Peyer's patch (tissue), 4 donors: ENCODE measurements around the gene ELMO1. TPM values are rescaled to one million over a fixed set of nuclear protein-coding genes. Genes with fewer than 3 reads are reported as not detected.

Source experiments
- DNase-seq, 3 donors: peaks; one replicate each; pipeline ENCODE4 v3.0.0-alpha.2; 2017 to 2019
- H3K27ac ChIP-seq, 4 donors: fragments of 200-600 bp; sonication (generic); one replicate each; pipeline ENCODE4 v1.5.1; 2016 to 2019
- H3K27me3 ChIP-seq, 2 donors: fragments of 200-600 bp; sonication (generic); one replicate each; pipeline ENCODE4 v1.5.1; 2019
- H3K36me3 ChIP-seq, 3 donors: fragments of 200-600 bp; sonication (generic); one replicate each; pipeline ENCODE4 v1.5.1; 2016 to 2019
- H3K4me1 ChIP-seq, 4 donors: fragments of 200-600 bp; sonication (generic); one replicate each; pipeline ENCODE4 v1.5.1; 2016 to 2019
- H3K4me3 ChIP-seq, 4 donors: fragments of 200-600 bp; sonication (generic); 1 replicate in 3 of 4; 2 replicates in 1 of 4; pipeline ENCODE4 v1.5.1; 2016 to 2019; ENCODE audit warnings: mild to moderate bottlenecking in 1 of 4
- H3K9me3 ChIP-seq, 4 donors: fragments of 200-600 bp; sonication (generic); one replicate each; pipeline ENCODE4 v1.5.1; 2016 to 2019; ENCODE audit warnings: mild to moderate bottlenecking in 1 of 4
- POLR2A ChIP-seq, 2 donors: fragments of 450-650 bp; IDR thresholded peaks; one replicate each; pipeline ENCODE4 v1.5.1; 2017; ENCODE audit warnings: antibody characterized with exemption in 2 of 2, mild to moderate bottlenecking in 2 of 2, moderate library complexity in 2 of 2
- total RNA-seq, 4 donors: library from RNA; depleted of rRNA; stranded (reverse); fragments of >200 nt; gene quantifications; one replicate each; pipeline ENCODE4 v1.1.0, GENCODE V29; 2016
- TF ChIP-seq, protein P1 (sequence below), 6 experiments: fragments of 450-650 bp in 4 of 6; fragments of 200-600 bp in 2 of 6; sonication (generic) in 1 of 6; IDR thresholded peaks; one replicate each; pipeline ENCODE4 v1.5.1; 2017 to 2019; ENCODE audit warnings: antibody characterized with exemption in 6 of 6, mild to moderate bottlenecking in 3 of 6, moderate library complexity in 1 of 6

ELMO1 gene
- total RNA-seq, 4 donors from 2014 or later, result 43.1 to 381 (median 72.2) TPM

DNA sequence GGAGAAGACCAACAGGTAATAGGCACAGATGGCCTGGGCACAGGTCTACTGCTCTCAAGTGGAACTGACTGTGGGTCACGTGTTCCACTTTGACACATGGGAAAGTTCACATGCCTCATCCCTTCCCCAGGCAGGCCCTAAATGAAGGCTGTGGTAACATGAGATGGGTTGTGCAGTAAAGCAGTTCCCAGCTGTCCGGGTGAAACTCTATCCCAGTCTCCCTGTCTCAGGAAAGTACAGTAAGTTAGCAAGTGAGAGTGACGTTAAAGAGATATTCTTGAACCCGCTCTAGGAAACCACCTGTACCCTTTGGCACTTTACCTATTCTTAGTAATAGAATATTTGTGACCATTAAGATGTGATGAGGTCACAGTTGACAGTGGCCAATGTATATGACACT, 380.6 kb downstream of the ELMO1 start:
- H3K4me3 ChIP-seq, result no peak overlapping the region
- TF ChIP-seq POLR2A (IDR thresholded peaks at IDR 0.05), result no peak
- TF ChIP-seq, protein P1, sequence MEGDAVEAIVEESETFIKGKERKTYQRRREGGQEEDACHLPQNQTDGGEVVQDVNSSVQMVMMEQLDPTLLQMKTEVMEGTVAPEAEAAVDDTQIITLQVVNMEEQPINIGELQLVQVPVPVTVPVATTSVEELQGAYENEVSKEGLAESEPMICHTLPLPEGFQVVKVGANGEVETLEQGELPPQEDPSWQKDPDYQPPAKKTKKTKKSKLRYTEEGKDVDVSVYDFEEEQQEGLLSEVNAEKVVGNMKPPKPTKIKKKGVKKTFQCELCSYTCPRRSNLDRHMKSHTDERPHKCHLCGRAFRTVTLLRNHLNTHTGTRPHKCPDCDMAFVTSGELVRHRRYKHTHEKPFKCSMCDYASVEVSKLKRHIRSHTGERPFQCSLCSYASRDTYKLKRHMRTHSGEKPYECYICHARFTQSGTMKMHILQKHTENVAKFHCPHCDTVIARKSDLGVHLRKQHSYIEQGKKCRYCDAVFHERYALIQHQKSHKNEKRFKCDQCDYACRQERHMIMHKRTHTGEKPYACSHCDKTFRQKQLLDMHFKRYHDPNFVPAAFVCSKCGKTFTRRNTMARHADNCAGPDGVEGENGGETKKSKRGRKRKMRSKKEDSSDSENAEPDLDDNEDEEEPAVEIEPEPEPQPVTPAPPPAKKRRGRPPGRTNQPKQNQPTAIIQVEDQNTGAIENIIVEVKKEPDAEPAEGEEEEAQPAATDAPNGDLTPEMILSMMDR (IDR thresholded peaks at IDR 0.05), result no peak
- no peak for DNase-seq
- no peaks in the 10 kb centered on the region for H3K4me1 ChIP-seq
- no peaks in the 10 kb centered on the region for H3K36me3 ChIP-seq
- no peaks in the 10 kb centered on the region for H3K27me3 ChIP-seq
- H3K9me3 ChIP-seq, result no peaks in the 10 kb centered on the region
- H3K27ac ChIP-seq, result no peak overlapping the region

DNA sequence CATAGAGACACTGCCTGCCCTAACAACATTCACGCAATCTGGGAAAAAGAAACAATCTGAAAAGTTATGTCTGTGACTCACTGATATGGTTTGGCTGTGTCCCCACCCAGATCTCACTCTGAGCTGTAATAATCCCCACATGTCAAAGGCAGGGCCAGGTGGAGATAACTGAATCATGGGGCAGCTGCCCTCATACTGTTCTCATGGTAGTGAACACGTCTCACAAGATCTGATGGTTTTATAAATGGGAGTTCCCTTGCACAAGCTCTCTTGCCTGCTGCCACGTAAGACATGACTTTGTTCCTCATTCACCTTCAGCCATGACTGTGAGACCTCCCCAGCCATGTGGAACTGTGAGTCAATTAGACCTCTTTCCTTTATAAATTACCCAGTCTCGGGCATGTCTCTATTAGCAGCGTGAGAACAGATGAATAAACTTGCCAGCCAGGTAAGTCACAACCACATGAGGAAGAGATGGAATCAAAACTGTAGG, 382.8 kb downstream of the ELMO1 start:
- no peak for DNase-seq

DNA sequence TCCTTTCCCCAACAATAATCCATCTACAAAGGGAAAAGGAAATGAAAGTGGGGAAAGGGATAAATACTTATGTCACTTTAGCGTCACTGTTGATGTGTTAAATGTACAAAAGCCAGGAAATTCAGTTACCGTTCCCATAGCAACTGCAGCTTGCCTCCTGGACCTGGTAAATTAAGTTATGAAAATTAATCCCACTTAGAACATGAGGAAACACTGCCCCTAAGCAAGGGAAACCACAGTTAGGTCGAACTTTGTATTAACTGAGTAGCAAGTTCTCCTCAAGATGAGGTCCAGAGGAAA, 386.2 kb downstream of the ELMO1 start:
- no peak for DNase-seq
- Histone ChIP-seq H3K27ac (no peak overlapping the region), H3K4me3 (no peak overlapping the region), H3K4me1 (no peaks in the 10 kb centered on the region), H3K27me3 (no peaks in the 10 kb centered on the region), H3K9me3 (no peaks in the 10 kb centered on the region), H3K36me3 (no peaks in the 10 kb centered on the region)
- TF ChIP-seq, protein P1 (IDR thresholded peaks at IDR 0.05), result no peak

More for the DNA sequence above, 382.8 kb downstream of the ELMO1 start:
- Histone ChIP-seq H3K36me3 (no peaks in the 10 kb centered on the region), H3K4me3 (no peak overlapping the region), H3K4me1 (no peaks in the 10 kb centered on the region), H3K27me3 (no peaks in the 10 kb centered on the region), H3K9me3 (no peaks in the 10 kb centered on the region), H3K27ac (no peak overlapping the region)
- TF ChIP-seq POLR2A (IDR thresholded peaks at IDR 0.05), result no peak
- TF ChIP-seq, protein P1 (IDR thresholded peaks at IDR 0.05), result no peak

DNA sequence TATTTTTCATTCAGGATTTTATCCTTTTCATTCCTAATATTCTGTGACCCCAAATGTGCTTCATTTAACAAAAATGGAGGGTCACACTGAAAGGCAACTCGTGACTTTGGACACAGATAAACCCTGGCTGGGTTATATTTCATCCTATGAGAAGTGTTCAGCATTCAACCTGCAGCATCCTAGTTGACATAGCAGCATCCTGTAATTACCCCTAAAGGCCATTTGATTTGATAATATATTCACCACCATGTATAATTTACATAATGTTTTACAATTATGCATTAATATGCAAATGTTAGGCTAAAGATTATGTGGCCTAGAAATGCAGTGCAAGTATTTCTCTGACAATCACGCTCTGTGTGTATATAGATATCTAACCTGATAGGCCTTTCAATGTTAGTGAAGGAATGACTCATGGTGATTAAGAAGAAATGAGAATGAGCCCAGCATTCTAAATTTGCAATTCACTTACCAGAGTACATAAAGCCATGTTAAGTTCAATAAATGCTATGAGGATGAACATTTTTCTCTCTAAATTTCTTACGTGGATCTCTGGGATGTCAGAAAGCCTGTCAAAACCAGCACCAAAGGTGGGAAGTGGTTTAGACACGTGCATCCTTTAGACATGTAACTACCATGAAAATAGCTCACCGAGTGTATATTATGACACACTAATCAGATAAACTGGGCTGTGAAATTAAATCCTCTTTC, 386.7 kb downstream of the ELMO1 start:
- TF ChIP-seq, protein P1 (IDR thresholded peaks at IDR 0.05), result no peak
- no peak for TF ChIP-seq POLR2A (IDR thresholded peaks at IDR 0.05)
- H3K27me3 ChIP-seq, result no peaks in the 10 kb centered on the region
- H3K36me3 ChIP-seq, result no peaks in the 10 kb centered on the region
- H3K9me3 ChIP-seq, result no peaks in the 10 kb centered on the region
- DNase-seq, result no peak
- H3K27ac ChIP-seq, result no peak overlapping the region
- H3K4me1 ChIP-seq, result no peaks in the 10 kb centered on the region
- H3K4me3 ChIP-seq, result no peak overlapping the region

DNA sequence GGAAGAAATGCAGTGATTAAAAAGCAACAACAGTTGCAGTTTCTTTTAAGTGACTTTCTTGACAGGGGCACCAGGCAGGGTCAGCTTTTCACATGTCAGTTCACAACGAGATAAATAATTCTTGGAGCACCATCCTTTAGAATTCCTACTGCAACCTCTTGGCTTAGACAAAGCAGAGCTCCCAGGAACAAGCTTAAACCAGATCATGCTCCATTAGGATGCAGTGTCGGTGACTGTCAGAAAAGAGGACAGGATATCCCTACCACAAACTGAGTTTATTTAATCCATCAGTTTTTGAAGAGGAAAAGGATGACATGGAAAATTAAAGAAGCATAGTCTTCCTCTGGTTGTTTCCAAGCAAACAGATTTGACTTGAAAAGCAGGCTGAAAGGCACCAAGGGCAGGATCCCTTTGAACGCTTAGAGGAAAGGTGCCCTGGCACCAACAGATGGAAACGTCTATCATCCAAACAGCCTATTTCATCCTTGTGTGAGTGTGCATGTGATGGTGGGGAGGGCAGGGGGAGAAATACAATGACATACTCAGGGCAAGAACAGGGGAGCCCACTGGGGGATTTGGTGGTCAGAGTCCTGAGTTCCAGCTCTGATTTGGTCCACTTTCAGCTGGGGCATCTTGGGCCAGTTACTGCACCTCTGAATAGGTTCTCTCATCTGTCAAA, 392.3 kb downstream of the ELMO1 start:
- H3K27ac ChIP-seq, result no peak overlapping the region
- H3K36me3 ChIP-seq, result no peaks in the 10 kb centered on the region
- no peak for DNase-seq
- H3K9me3 ChIP-seq, result no peaks in the 10 kb centered on the region
- H3K4me1 ChIP-seq, result no peaks in the 10 kb centered on the region
- H3K4me3 ChIP-seq, result no peak overlapping the region
- H3K27me3 ChIP-seq, result no peaks in the 10 kb centered on the region
- TF ChIP-seq POLR2A (IDR thresholded peaks at IDR 0.05), result no peak
- TF ChIP-seq, protein P1 (IDR thresholded peaks at IDR 0.05), result no peak
